K562 treated with DMSO at 1 percent for 48 hours (cell line): ENCODE data around the gene UBL4B. TPM values are rescaled to one million over a fixed set of nuclear protein-coding genes. Genes with fewer than 3 reads are reported as not detected.

Source experiments
- total RNA-seq: library from RNA; unstranded; fragments of 300-600 nt; gene quantifications from 2 replicates; pipeline ENCODE4 v1.2.3, GENCODE V29; 2022; ENCODE audit warnings: low replicate concordance; ENCODE audit errors: extremely low read depth

Gene UBL4B, protein sequence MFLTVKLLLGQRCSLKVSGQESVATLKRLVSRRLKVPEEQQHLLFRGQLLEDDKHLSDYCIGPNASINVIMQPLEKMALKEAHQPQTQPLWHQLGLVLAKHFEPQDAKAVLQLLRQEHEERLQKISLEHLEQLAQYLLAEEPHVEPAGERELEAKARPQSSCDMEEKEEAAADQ
- not detected in 2 replicates for total RNA-seq

DNA sequence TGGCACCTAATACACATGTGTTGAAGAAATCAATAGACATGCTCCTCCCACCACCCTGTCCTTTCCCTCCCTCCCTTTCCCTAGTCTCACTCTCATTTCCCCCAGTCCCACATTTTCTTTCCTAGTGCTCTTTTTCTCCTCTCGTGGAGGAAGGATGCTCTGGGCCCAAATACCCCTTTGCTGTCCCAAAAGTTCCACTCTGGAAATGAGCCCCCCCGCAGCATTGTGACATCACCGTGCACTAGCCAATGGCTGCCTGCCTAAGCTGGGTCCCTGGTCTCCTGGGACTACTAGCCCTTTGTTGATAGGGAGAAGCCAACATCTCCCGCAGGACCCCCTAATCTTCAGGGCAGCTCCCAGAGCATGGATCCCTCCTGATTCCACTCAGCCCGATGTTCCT, at the start of gene UBL4B:
UBL4B (plus strand) TSS at position 301 of the 400 bp plus-strand sequence; CDS start at position 393, 92 bp downstream.

DNA sequence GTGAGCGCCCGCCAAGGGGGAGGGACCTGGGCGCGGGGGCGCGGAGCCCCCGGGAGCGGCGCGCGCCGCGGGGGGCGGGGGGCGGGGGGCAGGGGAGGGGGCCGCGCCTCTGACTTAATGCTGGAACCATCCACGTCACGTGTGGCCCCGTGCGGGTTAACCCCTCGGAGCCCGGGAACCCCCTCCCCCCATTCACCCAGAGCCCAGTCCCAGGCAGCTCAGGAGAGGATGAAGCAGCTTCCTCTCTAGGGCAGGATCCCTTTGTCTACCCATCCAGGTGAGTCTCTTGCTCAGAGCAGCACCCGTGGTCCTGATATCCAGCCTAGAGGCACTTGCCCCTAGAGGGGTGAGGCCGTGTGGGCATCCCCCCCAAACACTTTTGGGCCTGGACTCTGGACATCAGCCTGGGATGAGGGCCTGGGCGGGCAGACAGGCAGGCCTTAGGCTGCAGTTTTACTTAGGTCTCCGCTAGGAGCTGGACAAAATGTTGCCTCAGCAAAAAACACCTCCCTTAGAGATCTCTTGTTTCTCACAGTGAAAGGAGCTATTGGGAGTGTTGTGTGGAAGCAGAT, 41.5 kb upstream of the UBL4B start, which contains the start of gene ALX3:
ALX3 (minus strand) TSS at position 2 of the 572 bp plus-strand sequence. CDS start 60 bp downstream, outside the sequence.

DNA sequence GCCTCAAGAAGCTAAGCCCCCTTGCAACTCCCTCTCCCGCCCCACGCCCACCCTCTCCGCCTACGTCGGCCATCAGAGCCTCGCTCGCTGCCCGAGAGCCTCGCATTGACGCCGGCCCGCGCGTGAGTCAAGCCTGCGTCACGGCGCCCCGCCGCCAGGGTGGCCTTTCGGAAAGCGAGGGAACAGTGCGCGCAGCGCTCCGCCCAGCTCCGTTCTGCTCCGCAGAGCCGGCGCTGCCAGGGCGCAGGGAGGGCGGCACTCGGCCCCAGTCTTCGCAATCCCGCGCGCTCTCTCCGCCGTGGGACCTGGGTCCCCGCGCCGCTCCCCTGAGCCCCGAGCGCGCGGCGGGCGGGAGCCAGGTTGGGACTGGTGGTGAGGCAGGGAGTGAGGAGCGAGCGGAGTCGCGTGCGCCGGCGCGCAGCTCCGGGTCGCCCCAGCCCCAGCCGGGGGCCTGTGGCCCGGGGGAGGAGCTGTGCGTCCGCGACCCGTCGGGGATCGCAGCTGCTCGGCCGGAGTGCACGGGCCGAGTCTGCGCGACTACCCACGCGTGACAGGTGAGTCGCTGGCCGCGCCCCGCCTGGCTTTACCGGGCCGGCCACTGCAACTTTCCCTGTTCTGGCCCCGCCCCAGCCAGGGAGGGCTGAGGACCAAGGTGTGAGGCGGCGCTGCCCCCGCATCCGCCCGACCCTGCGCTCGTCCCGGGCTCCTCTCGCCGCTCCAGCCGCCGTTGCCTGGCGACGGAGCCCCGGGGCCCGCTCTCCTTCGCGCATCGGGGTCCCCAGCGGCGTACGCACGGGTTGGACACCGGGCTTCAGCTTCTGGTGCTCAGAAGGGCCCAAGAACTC, 38.3 kb downstream of the UBL4B start, which contains the start of gene SLC6A17:
SLC6A17 (plus strand) TSS at position 165 of the 845 bp plus-strand sequence. CDS start 16,436 bp downstream, outside the sequence.

Other genes with a start within 250 kb of the UBL4B start
- gene CSF1, start 201.6 kb upstream of the UBL4B start, total RNA-seq: not detected in 2 replicates
- gene AHCYL1, start 127.7 kb upstream of the UBL4B start, total RNA-seq: not detected in 2 replicates
- not detected in 2 replicates for gene STRIP1, start 77.8 kb upstream of the UBL4B start, total RNA-seq
- gene ALX3, start 41.8 kb upstream of the UBL4B start, total RNA-seq: not detected in 2 replicates
- not detected in 2 replicates for gene SLC6A17, start 38.1 kb downstream of the UBL4B start, total RNA-seq
- not detected in 2 replicates for gene KCNC4, start 97.9 kb downstream of the UBL4B start, total RNA-seq
- not detected in 2 replicates for gene RBM15, start 226.9 kb downstream of the UBL4B start, total RNA-seq